Fibroblast of skin of abdomen (primary cell): ENCODE results near the gene CHKA. TPM values are rescaled to one million over a fixed set of nuclear protein-coding genes. Genes with fewer than 3 reads are reported as not detected.

Experiments
- DNase-seq: peaks from one replicate; pipeline ENCODE4 v3.0.0-alpha.2; 2013
- polyA plus RNA-seq, 2 experiments: library from polyadenylated mRNA; unstranded; fragments of 120-200 nt; gene quantifications; one replicate each; pipeline ENCODE4 v1.2.1, GENCODE V29; 2013; ENCODE audit not compliant: insufficient read length in 2 of 2

The CHKA gene
- 13.0 TPM for polyA plus RNA-seq (2013, experiment 1 of 2; ENCODE audit: insufficient read length)
- 14.1 TPM for polyA plus RNA-seq (2013, experiment 2 of 2; ENCODE audit: insufficient read length)

GRCh38 chr11:68121067-68121899 is at the start of gene CHKA:
CHKA (minus strand) TSS chr11:68121388; CDS start chr11:68121177, 211 bp downstream.
- peak; percentile 92 for DNase-seq

GRCh38 chr11:68169442-68169841 is 48.3 kb upstream of the CHKA start:
- no peak for DNase-seq

DNA sequence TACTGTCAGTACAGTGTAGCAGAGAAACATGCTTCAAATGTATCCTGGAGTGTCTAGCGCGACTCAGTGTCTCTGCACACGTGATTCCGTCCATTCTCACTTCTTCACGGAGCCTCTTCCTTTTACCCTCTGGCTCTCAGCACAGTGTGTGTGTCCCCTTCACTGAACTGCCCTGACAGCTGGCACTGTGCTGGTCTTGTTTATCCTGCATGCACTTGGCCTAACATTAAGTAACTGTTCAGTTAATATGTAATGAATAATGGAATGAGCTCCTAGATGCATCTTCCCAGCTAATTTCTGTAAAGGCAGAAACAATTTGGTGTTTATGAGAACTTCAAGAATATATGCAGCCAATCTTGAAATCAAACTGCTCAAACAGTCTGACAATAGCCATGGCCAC is 47.5 kb upstream of the CHKA start:
- DNase-seq = no peak

DNA sequence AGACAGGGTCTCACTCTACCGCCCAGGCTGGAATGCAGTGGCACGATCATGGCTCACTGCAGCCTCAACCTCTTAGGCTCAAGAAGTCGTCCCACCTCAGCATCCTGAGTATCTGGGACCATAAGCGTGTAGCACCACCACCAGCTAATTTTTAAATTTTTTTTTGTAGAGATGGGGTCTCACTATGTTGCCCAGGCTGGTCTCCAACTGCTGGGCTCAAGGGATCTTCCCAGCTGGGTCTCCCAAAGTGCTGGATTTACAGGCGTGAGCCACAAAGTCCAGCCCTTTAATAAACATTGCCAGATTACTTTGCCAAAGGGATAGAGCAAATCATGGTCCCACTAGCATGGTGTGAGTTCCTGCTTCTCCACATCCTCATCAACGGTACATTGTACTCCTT is 46.3 kb upstream of the CHKA start:
- DNase-seq = no peak

DNA sequence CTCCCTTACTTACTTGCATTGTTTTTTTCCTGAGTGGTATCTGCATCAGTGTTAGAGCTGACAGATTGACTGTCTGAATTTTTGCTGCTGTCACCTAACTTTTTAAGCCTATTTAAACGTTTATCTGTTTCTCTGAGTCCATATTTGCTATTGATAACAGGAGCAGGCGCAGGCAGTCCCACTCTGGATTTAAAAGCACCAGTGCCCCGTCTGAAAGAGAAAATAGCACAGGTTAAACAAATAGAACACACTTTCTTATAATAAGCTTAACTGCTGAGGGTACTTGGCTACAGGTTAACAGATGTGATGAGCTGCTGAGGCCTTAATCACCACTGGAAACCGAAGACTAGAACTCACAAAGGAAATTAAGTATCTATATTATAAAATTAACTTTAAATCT is 45.8 kb upstream of the CHKA start:
- DNase-seq = no peak

DNA sequence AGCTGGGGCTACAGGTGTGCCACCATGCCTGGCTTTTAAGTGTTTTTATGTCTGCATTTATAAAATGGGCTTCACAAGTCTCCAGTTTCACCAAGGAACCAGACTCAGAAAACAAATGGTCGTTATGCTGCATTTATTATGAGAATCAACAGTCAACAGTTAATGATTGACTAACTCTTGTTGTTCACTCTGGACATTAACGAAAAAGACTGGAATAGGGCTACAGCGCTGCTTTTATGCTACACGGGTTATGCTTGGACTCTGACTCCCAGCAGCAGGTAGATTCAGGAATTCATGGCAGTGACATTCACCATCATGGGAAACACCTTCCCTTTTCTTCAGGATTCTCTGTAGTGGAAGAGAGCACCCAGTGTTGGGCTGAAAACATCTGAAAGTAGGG is 44.4 kb upstream of the CHKA start:
- no peak for DNase-seq

- DNase-seq = peak; percentile 17
Measured at GRCh38 chr11:68164437-68164836, 43.2 kb upstream of the CHKA start.

- no peak for DNase-seq
Measured at GRCh38 chr11:68163691-68164090, 42.5 kb upstream of the CHKA start.

- no peak for DNase-seq
Measured at GRCh38 chr11:68160100-68160695, 39.0 kb upstream of the CHKA start.

GRCh38 chr11:68159665-68160064 is 38.5 kb upstream of the CHKA start:
- no peak for DNase-seq

- DNase-seq = no peak
Measured at GRCh38 chr11:68159161-68159560, 38.0 kb upstream of the CHKA start.

GRCh38 chr11:68158580-68158979 is 37.4 kb upstream of the CHKA start:
- no peak for DNase-seq

GRCh38 chr11:68153742-68154141 is 32.6 kb upstream of the CHKA start:
- DNase-seq = no peak

DNA sequence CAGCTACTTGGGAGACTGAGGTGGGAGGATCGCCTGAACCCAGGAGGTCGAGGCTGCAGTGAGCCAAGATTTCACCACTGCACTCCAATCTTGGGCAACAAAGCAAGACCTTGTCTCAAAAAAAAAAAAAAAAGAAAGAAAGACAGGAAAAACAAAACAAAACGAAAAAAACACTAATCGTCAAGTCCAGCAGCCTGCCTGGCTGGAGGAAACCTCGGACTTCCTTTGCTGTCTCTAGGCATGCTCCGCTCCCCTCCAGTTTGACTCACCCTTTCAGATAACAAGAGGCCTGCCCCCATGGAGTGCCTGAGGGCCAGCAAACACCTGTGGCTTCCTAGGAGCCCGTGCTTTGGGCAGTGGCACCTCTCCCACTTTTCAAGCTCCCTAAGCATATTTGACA is 28.8 kb upstream of the CHKA start:
- DNase-seq = no peak

GRCh38 chr11:68149417-68149816 is 28.2 kb upstream of the CHKA start:
- DNase-seq = no peak

- no peak for DNase-seq
Measured at GRCh38 chr11:68148879-68149278, 27.7 kb upstream of the CHKA start.

GRCh38 chr11:68148071-68148805 is 27.1 kb upstream of the CHKA start:
- no peak for DNase-seq

DNA sequence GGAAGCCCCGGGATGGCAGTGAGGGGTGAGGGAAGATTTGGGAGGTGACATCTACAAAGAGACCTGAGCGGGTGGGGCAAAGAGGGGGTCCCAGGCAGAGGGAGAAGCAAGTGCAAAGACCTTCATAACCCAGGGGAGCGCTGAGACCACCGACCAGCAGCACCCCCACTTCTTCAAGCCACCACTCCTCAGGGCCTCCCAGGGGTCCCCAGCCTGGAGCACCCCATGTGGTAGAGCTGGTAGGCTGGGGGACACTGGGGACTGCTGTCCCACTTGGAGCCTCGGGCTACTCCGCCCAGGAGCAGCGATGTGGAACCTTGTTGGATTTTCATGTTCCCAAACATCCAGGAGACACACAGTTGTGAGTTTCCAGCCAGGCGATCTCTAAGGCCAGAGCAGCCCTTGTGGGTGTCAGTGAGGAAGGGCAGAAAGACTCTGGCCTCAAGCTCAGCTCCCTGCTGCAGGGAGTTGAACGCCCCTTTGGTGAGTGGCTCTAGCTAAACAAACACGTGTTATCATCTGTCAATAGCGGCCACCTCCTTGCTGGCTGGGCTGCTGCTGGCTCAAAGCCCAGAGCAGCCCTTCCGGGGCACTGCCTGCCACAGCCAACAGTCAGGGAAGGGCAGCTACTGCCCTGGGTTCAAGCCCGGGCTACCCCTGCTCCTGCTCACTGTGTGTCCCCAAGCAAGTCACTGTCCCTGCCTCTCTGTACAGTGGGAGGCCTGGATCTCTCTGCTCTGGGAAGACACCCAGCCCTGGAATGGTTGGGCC is 25.7 kb upstream of the CHKA start:
- DNase-seq = no peak

DNA sequence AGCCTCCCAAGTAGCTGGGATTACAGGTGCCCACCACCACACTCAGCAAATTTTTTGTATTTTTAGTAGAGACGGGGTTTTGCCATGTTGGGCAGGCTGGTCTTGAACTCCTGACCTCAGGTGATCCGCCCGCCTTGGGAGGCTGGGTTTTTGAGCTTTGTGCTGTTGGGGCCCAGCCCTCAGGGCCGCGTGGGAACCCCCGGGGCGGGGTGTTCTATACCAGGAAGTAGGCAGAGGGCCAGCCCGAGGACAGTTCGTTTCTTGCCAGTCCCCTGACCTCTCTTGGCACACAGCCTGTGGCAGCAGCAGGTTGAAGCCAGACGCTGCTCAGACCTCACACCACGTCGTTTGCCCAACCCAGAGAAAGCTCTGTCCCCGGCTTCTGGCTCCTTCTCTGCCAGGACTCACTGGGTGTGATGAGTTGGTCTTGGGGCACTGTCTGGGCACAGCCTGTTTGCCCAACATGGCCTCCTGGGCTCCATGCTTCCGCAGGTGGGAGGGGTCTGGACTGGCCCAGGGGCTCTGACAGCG is 24.9 kb upstream of the CHKA start:
- DNase-seq = no peak

DNA sequence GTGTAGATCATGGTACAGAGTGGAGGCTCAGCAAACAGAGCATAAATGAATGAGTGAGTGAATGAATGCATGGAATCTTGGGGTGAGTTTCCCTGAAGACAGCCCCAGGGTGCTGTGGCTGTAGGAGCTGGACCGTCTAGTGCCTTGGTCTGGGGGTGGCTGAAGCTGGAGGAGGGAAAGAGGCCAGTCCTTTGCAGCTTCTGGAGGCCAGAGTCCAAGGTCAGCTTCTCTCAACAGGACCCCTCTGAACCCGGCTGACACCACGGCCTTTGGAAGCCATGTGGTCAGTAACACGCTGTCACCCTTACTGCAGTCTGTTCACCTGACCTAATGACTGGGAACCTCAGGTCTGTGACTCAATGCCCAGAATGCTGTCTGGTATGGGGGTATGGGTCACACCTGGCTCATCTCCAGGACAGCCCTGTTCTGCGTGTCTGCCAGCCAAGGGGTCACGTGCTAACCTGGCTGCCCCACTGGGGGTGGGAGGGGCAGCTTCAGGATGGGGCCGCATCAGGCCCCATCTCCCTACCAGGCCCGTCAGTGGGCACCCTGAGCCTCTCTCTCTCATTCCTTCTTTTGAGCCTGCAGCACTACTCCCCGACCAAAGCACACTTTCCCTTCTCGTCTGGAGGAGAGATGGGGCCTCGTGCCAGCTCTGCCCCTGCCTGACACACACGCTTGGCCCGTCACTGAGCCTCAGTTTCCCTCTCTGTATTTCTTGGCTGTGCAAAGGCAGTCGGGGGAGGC is 24.1 kb upstream of the CHKA start:
- DNase-seq = no peak

DNA sequence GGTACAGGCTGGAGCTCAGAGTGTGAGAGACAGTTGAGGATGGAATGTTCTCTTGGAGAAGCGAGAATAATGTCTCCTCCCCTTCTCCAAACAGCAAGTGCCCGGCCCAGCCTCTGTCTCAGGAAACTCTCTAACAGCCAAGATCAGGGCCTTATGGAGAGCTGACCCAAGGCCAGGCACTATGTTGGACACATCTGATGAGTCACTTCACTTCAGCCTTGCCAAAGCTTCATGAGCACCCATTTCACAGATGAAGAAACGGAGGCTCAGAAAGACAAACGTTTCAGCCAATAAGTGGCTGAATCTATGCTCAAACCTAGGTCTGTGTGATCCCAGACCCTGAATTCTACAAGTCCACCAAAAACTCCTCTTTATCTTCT is 22.1 kb upstream of the CHKA start:
- DNase-seq = no peak
